ENCODE results near the gene COL6A6. TPM values are rescaled to one million over a fixed set of nuclear protein-coding genes. Genes with fewer than 3 reads are reported as not detected.

The COL6A6 gene
- total RNA-seq, 1 experiment from 2014 or later: 0.11 TPM

- WGBS (ENCODE audit: extremely low coverage, insufficient read length, low lambda C conversion rate): no CpG with 5 or more reads among the region's 4 CpGs
- H3K9ac ChIP-seq (ENCODE audit: extremely low read depth, insufficient read length, low read length): no peak overlapping the region
- peaks cover 59% of the 10 kb centered on the region for H3K27me3 Mint-ChIP-seq (ENCODE audit: low read depth)
These were observed 2.8 kb downstream of the COL6A6 start for GRCh38 chr3:130519754-130520153.

More at GRCh38 chr3:130519754-130520153, 2.8 kb downstream of the COL6A6 start:
- DNase-seq: no peak
- Histone ChIP-seq H3K4me1 (ENCODE audit: insufficient read depth, low read length) (no peaks in the 10 kb centered on the region), H4K5ac (ENCODE audit: insufficient read length, low read depth, low read length) (no peak overlapping the region), H2AFZ (ENCODE audit: low read length) (no peak overlapping the region), H2BK5ac (ENCODE audit: insufficient read length, low read length) (no peak overlapping the region), H3K79me2 (ENCODE audit: insufficient read depth, low read length) (no peaks in the 10 kb centered on the region), H3K9me3 (ENCODE audit: control insufficient read depth, low read depth, low read length) (no peaks in the 10 kb centered on the region), H2BK20ac (ENCODE audit: low read depth, low read length, poor library complexity, severe bottlenecking) (no peak overlapping the region), H3T11ph (ENCODE audit: low read length) (no peak overlapping the region), H4K91ac (ENCODE audit: insufficient read length, low read depth, low read length) (no peak overlapping the region), H3K4ac (ENCODE audit: low read depth, low read length) (no peak overlapping the region), H3K14ac (ENCODE audit: insufficient read depth, low read length) (no peak overlapping the region), H2BK120ac (ENCODE audit: low read depth, low read length, poor library complexity, severe bottlenecking) (no peak overlapping the region), H3K79me1 (ENCODE audit: insufficient read depth, low read depth, low read length, poor library complexity, severe bottlenecking) (no peaks in the 10 kb centered on the region), H2BK15ac (ENCODE audit: low read depth, low read length) (no peak overlapping the region), H3K56ac (ENCODE audit: insufficient read length, low read depth, low read length) (no peak overlapping the region), H4K8ac (replicated peaks; ENCODE audit: insufficient read length, low read depth, low read length) (no peak overlapping the region), H2AK5ac (ENCODE audit: insufficient read length, low read length) (no peak overlapping the region), H4K20me1 (ENCODE audit: control insufficient read depth, insufficient read depth, insufficient read length) (no peaks in the 10 kb centered on the region), H3K23ac (ENCODE audit: insufficient read length, low read depth, low read length) (no peak overlapping the region), H3K23me2 (ENCODE audit: insufficient read length, low read depth, low read length, poor library complexity, severe bottlenecking) (peaks cover 9% of the 10 kb centered on the region), H2BK12ac (ENCODE audit: insufficient read length, low read depth, low read length) (no peak overlapping the region), H3K4me2 (ENCODE audit: insufficient read depth, insufficient read length, low read length) (no peak overlapping the region), H3K18ac (ENCODE audit: insufficient read length, low read depth, low read length) (no peak overlapping the region), H3K27me3 (ENCODE audit: insufficient read depth, low read length) (peaks cover 17% of the 10 kb centered on the region; the same call in 1 of the 2 replicates), H3K27ac (ENCODE audit: insufficient read length, low read depth, low read length) (no peak overlapping the region)
- Mint-ChIP-seq H3K4me1 (peaks cover 8 to 13% of the 10 kb centered on the region in 2 experiments), H3K36me3 (ENCODE audit: insufficient read depth in 1 of 3, low read depth in 3 of 3) (no peaks in the 10 kb centered on the region), H3K27ac (no peak overlapping the region; a peak in 1 of 7 replicates), H3K4me3 (no peak overlapping the region), H3K9me3 (no peaks in the 10 kb centered on the region)
- no peak for TF ChIP-seq CTCF (conservative IDR thresholded peaks at IDR 0.05)
